H9 (cell line): ENCODE measurements around the gene MKRN2OS. TPM values are rescaled to one million over a fixed set of nuclear protein-coding genes. Genes with fewer than 3 reads are reported as not detected.
A peak's percentile ranks its signal among the peaks of the same experiment; 100 is the strongest.

Experiments
- DNase-seq: peaks from one replicate; pipeline ENCODE4 v3.0.0-alpha.2; 2017
- H2AFZ ChIP-seq: one replicate; pipeline ENCODE4 v1.6.1; 2013; ENCODE audit warnings: mild to moderate bottlenecking, low read length, control low read depth, moderate library complexity
- H2AK5ac ChIP-seq: 2 replicates; pipeline ENCODE4 v1.6.1; 2013; ENCODE audit warnings: low read length, control low read depth, mixed read lengths; ENCODE audit not compliant: insufficient read length
- H2BK120ac ChIP-seq: one replicate; pipeline ENCODE4 v1.6.1; 2013; ENCODE audit warnings: low read depth, mild to moderate bottlenecking, low read length, control low read depth, inconsistent platforms; ENCODE audit not compliant: poor library complexity, severe bottlenecking
- H2BK12ac ChIP-seq: 2 replicates; pipeline ENCODE4 v1.6.1; 2013; ENCODE audit warnings: low read length, control low read depth, mixed read lengths, low read depth; ENCODE audit not compliant: insufficient read length
- H2BK15ac ChIP-seq: 2 replicates; pipeline ENCODE4 v1.6.1; 2013; ENCODE audit warnings: low read depth, low read length, control low read depth
- H2BK20ac ChIP-seq: one replicate; pipeline ENCODE4 v1.6.1; 2013; ENCODE audit warnings: low read depth, mild to moderate bottlenecking, low read length, control low read depth, inconsistent platforms; ENCODE audit not compliant: poor library complexity, severe bottlenecking
- H2BK5ac ChIP-seq: 2 replicates; pipeline ENCODE4 v1.6.1; 2013; ENCODE audit warnings: low read length, control low read depth, mixed read lengths; ENCODE audit not compliant: insufficient read length
- H3K14ac ChIP-seq: 2 replicates; pipeline ENCODE4 v1.6.1; 2013; ENCODE audit warnings: low read length, control low read depth; ENCODE audit not compliant: insufficient read depth
- H3K18ac ChIP-seq: 2 replicates; pipeline ENCODE4 v1.6.1; 2013; ENCODE audit warnings: low read depth, mild to moderate bottlenecking, mixed read lengths, low read length, control low read depth; ENCODE audit not compliant: insufficient read length
- H3K23ac ChIP-seq: 2 replicates; pipeline ENCODE4 v1.6.1; 2013; ENCODE audit warnings: low read length, control low read depth, mixed read lengths, low read depth; ENCODE audit not compliant: insufficient read length
- H3K23me2 ChIP-seq: 2 replicates; pipeline ENCODE4 v1.6.1; 2013; ENCODE audit warnings: low read depth, mild to moderate bottlenecking, mixed read lengths, low read length, control low read depth; ENCODE audit not compliant: insufficient read length, poor library complexity, severe bottlenecking
- H3K27ac ChIP-seq: 2 replicates; pipeline ENCODE4 v1.5.1; 2013; ENCODE audit warnings: low read length, control low read depth, mixed read lengths, low read depth; ENCODE audit not compliant: insufficient read length
- H3K27me3 ChIP-seq: 2 replicates; pipeline ENCODE4 v1.6.1; 2013; ENCODE audit warnings: low read length, control low read depth, inconsistent platforms; ENCODE audit not compliant: insufficient read depth
- H3K4ac ChIP-seq: 2 replicates; pipeline ENCODE4 v1.6.1; 2013; ENCODE audit warnings: low read depth, mild to moderate bottlenecking, control low read depth, inconsistent platforms, low read length, moderate library complexity
- H3K4me1 ChIP-seq: 2 replicates; pipeline ENCODE4 v1.6.1; 2013; ENCODE audit warnings: low read length, control low read depth, inconsistent platforms; ENCODE audit not compliant: insufficient read depth
- H3K4me2 ChIP-seq: 2 replicates; pipeline ENCODE4 v1.6.1; 2013; ENCODE audit warnings: low read length, control low read depth, mixed read lengths; ENCODE audit not compliant: insufficient read length, insufficient read depth
- H3K56ac ChIP-seq: 2 replicates; pipeline ENCODE4 v1.6.1; 2013; ENCODE audit warnings: low read depth, mild to moderate bottlenecking, mixed read lengths, low read length, control low read depth; ENCODE audit not compliant: insufficient read length
- H3K79me1 ChIP-seq: 2 replicates; pipeline ENCODE4 v1.6.1; 2013; ENCODE audit warnings: low read depth, mild to moderate bottlenecking, moderate library complexity, low read length, control low read depth, inconsistent platforms; ENCODE audit not compliant: insufficient read depth, poor library complexity, severe bottlenecking
- H3K79me2 ChIP-seq: 2 replicates; pipeline ENCODE4 v1.6.1; 2013; ENCODE audit warnings: low read length, control low read depth, inconsistent platforms; ENCODE audit not compliant: insufficient read depth
- H3K9ac ChIP-seq: 2 replicates; pipeline ENCODE4 v1.6.1; 2013; ENCODE audit warnings: low read length, control low read depth, mixed read lengths; ENCODE audit not compliant: insufficient read length; ENCODE audit errors: extremely low read depth
- H3K9me3 ChIP-seq: one replicate; pipeline ENCODE4 v1.6.1; 2013; ENCODE audit warnings: low read depth, low read length, inconsistent platforms; ENCODE audit not compliant: control insufficient read depth
- H3T11ph ChIP-seq: one replicate; pipeline ENCODE4 v1.6.1; 2013; ENCODE audit warnings: mild to moderate bottlenecking, low read length, control low read depth, inconsistent platforms
- H4K20me1 ChIP-seq: one replicate; pipeline ENCODE4 v1.6.1; 2013; ENCODE audit not compliant: control insufficient read depth, insufficient read length, insufficient read depth
- H4K5ac ChIP-seq: 2 replicates; pipeline ENCODE4 v1.6.1; 2013; ENCODE audit warnings: low read depth, mild to moderate bottlenecking, mixed read lengths, low read length, control low read depth; ENCODE audit not compliant: insufficient read length
- H4K8ac ChIP-seq: replicated peaks from 2 replicates; pipeline ENCODE4 v1.6.1; 2013; ENCODE audit warnings: low read length, control low read depth, mixed read lengths, low read depth; ENCODE audit not compliant: insufficient read length
- H4K91ac ChIP-seq: 2 replicates; pipeline ENCODE4 v1.6.1; 2013; ENCODE audit warnings: low read depth, mild to moderate bottlenecking, moderate library complexity, mixed read lengths, low read length, control low read depth; ENCODE audit not compliant: insufficient read length
- H3K27ac Mint-ChIP-seq, 3 experiments: 2 replicates in 2 of 3; 3 replicates in 1 of 3; pipeline ENCODE4 v1.8.0; 2020 to 2021; ENCODE audit warnings: mixed read lengths in 3 of 3, mild to moderate bottlenecking in 1 of 3, moderate library complexity in 1 of 3
- H3K27me3 Mint-ChIP-seq: 2 replicates; pipeline ENCODE4 v1.8.0; 2021; ENCODE audit warnings: low read depth, mild to moderate bottlenecking, moderate library complexity, mixed read lengths
- H3K36me3 Mint-ChIP-seq, 3 experiments: 2 replicates in 2 of 3; 3 replicates in 1 of 3; pipeline ENCODE4 v1.8.0; 2020 to 2021; ENCODE audit warnings: low read depth in 3 of 3, mixed read lengths in 3 of 3; ENCODE audit not compliant: insufficient read depth in 1 of 3
- H3K4me1 Mint-ChIP-seq, 2 experiments: 2 replicates each; pipeline ENCODE4 v1.8.0; 2020; ENCODE audit warnings: mixed read lengths in 2 of 2
- H3K4me3 Mint-ChIP-seq, 2 experiments: 2 replicates in 1 of 2; 3 replicates in 1 of 2; pipeline ENCODE4 v1.8.0; 2020 to 2021; ENCODE audit warnings: mild to moderate bottlenecking in 2 of 2, mixed read lengths in 2 of 2, moderate library complexity in 1 of 2
- H3K9me3 Mint-ChIP-seq, 2 experiments: 2 replicates in 1 of 2; 3 replicates in 1 of 2; pipeline ENCODE4 v1.8.0; 2020; ENCODE audit warnings: mild to moderate bottlenecking in 2 of 2, mixed read lengths in 2 of 2, moderate library complexity in 1 of 2
- CTCF ChIP-seq: fragments of 200-600 bp; sonication (generic); conservative IDR thresholded peaks from 3 replicates; pipeline ENCODE4 v1.8.0; 2021; ENCODE audit warnings: antibody characterized with exemption, mild to moderate bottlenecking
- WGBS: extraction: QIAGEN DNeasy Blood & Tissue Kit; methylation state at CpG from one replicate; pipeline ENCODE4 v1.1.7; 2013; ENCODE audit warnings: missing lambda C conversion rate, low lambda C conversion rate, mixed read lengths; ENCODE audit not compliant: insufficient read length; ENCODE audit errors: extremely low coverage; 5-methylcytosine and 5-hydroxymethylcytosine counted together
- total RNA-seq: library from RNA; stranded (reverse); gene quantifications from 2 replicates; pipeline ENCODE4 v1.2.1, GENCODE V29; 2021

The MKRN2OS gene
- total RNA-seq, 1 experiment from 2014 or later = 0.44 TPM

- Mint-ChIP-seq H3K36me3 (peaks cover 0 to 7% (median 0%) of the 10 kb centered on the region in 3 experiments; a peak in 1 of 7 replicates), H3K4me3 (no peak overlapping the region), H3K27me3 (no peaks in the 10 kb centered on the region), H3K9me3 (no peaks in the 10 kb centered on the region), H3K4me1 (peaks cover 22 to 28% of the 10 kb centered on the region in 2 experiments), H3K27ac (no peak overlapping the region)
- no peaks in the 10 kb centered on the region for H3K23me2 ChIP-seq
- no peak overlapping the region for H4K91ac ChIP-seq
- DNase-seq = peak; percentile 68
- no peaks in the 10 kb centered on the region for H3K79me1 ChIP-seq
- H4K20me1 ChIP-seq = no peaks in the 10 kb centered on the region
- no peak overlapping the region for H2BK20ac ChIP-seq
- no peaks in the 10 kb centered on the region for H3K9me3 ChIP-seq
- no peak overlapping the region for H2BK12ac ChIP-seq
- H3K27me3 ChIP-seq = no peaks in the 10 kb centered on the region
- no peak overlapping the region for H3T11ph ChIP-seq
- H2AFZ ChIP-seq = no peak overlapping the region
- WGBS = no CpG with 5 or more reads among the region's 8 CpGs
- no peak overlapping the region for H3K56ac ChIP-seq
- H3K4ac ChIP-seq = no peak overlapping the region
- H3K23ac ChIP-seq = no peak overlapping the region
- no peak overlapping the region for H3K27ac ChIP-seq
- no peak overlapping the region for H4K8ac ChIP-seq
- no peak overlapping the region for H2BK120ac ChIP-seq
- H3K4me2 ChIP-seq = no peak overlapping the region
- no peak overlapping the region for H3K18ac ChIP-seq
- TF ChIP-seq CTCF = peak; percentile 64
- no peaks in the 10 kb centered on the region for H3K79me2 ChIP-seq
- H4K5ac ChIP-seq = no peak overlapping the region
- no peaks in the 10 kb centered on the region for H3K4me1 ChIP-seq
- no peak overlapping the region for H3K14ac ChIP-seq
- no peak overlapping the region for H3K9ac ChIP-seq
- H2BK5ac ChIP-seq = no peak overlapping the region
- H2BK15ac ChIP-seq = no peak overlapping the region
- no peak overlapping the region for H2AK5ac ChIP-seq
Measured at GRCh38 chr3:12541625-12542024, 3.7 kb downstream of the MKRN2OS start.
